Cardiac muscle cell (in vitro differentiated cells and primary cell): Measurements from ENCODE around the gene CNNM1. TPM values are rescaled to one million over a fixed set of nuclear protein-coding genes. Genes with fewer than 3 reads are reported as not detected.

ENCODE experiments used
- DNase-seq, 2 donors: peaks; one replicate each; pipeline versions ENCODE4 v3.0.0 to v3.0.0-alpha.2; 2010 to 2017; ENCODE audit warnings: low read depth in 1 of 2, low spot score in 1 of 2
- H3K27ac ChIP-seq: fragments of 200-600 bp; sonication (generic); 2 replicates; pipeline ENCODE4 v1.5.1; 2016
- H3K27me3 ChIP-seq: fragments of 200-600 bp; sonication (generic); 2 replicates; pipeline ENCODE4 v1.6.0; 2016; ENCODE audit warnings: control low read depth
- H3K36me3 ChIP-seq: fragments of 200-600 bp; sonication (generic); 2 replicates; pipeline ENCODE4 v1.5.1; 2016; ENCODE audit warnings: control low read depth
- H3K4me1 ChIP-seq: fragments of 200-600 bp; sonication (generic); 2 replicates; pipeline ENCODE4 v1.8.1; 2017; ENCODE audit warnings: low read depth, mild to moderate bottlenecking, mixed run types
- H3K4me3 ChIP-seq: fragments of 200-600 bp; sonication (generic); 2 replicates; pipeline ENCODE4 v1.5.1; 2016; ENCODE audit warnings: mild to moderate bottlenecking
- H3K9me3 ChIP-seq: fragments of 200-600 bp; sonication (generic); 2 replicates; pipeline ENCODE4 v1.5.1; 2017; ENCODE audit warnings: low read depth, mild to moderate bottlenecking, control low read depth
- polyA plus RNA-seq: library from polyadenylated mRNA; unstranded; fragments of >200 nt; fragmentation: Nextera tagmentation; extraction: Ambion mirVana; gene quantifications from 2 replicates; pipeline ENCODE4 v1.2.1, GENCODE V29; 2016
- total RNA-seq: library from RNA; depleted of rRNA; stranded (reverse); fragments of >200 nt; gene quantifications from 2 replicates; pipeline ENCODE4 v1.2.3, GENCODE V29; 2016
- TF ChIP-seq, protein P1 (sequence below): IDR thresholded peaks from 2 replicates; pipeline ENCODE4 v1.5.1; 2012; ENCODE audit warnings: low read depth, mild to moderate bottlenecking, low read length

Gene CNNM1
- total and polyA plus RNA-seq, 2 experiments from 2014 or later: 1.7 to 2.8 TPM

DNA sequence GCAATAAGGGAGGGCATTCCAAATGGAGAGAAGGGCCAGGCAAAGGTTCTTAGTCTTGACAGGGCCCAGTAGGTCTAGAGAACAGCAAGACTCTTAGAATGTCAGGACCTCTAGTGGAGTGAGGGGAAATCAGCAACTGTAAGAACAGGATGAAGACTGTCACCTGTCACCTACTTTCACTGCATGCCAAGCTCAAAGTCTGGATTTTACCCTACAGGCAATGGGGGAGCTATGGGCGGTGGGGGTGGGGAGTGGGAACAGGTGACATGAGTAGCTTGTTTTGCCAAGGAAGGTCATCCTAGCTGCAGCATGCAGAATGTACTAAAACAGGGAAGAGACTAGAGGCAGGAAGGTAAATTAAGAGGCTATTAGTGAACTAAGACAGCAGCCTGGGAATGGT is 82.9 kb downstream of the CNNM1 start:
- TF ChIP-seq, protein P1, sequence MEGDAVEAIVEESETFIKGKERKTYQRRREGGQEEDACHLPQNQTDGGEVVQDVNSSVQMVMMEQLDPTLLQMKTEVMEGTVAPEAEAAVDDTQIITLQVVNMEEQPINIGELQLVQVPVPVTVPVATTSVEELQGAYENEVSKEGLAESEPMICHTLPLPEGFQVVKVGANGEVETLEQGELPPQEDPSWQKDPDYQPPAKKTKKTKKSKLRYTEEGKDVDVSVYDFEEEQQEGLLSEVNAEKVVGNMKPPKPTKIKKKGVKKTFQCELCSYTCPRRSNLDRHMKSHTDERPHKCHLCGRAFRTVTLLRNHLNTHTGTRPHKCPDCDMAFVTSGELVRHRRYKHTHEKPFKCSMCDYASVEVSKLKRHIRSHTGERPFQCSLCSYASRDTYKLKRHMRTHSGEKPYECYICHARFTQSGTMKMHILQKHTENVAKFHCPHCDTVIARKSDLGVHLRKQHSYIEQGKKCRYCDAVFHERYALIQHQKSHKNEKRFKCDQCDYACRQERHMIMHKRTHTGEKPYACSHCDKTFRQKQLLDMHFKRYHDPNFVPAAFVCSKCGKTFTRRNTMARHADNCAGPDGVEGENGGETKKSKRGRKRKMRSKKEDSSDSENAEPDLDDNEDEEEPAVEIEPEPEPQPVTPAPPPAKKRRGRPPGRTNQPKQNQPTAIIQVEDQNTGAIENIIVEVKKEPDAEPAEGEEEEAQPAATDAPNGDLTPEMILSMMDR: no peak
- no peak for DNase-seq
- Histone ChIP-seq H3K4me1 (peaks cover 3% of the 10 kb centered on the region), H3K36me3 (no peaks in the 10 kb centered on the region), H3K27ac (peak overlapping the region; percentile 27), H3K27me3 (no peaks in the 10 kb centered on the region), H3K4me3 (no peak overlapping the region), H3K9me3 (no peaks in the 10 kb centered on the region)

DNA sequence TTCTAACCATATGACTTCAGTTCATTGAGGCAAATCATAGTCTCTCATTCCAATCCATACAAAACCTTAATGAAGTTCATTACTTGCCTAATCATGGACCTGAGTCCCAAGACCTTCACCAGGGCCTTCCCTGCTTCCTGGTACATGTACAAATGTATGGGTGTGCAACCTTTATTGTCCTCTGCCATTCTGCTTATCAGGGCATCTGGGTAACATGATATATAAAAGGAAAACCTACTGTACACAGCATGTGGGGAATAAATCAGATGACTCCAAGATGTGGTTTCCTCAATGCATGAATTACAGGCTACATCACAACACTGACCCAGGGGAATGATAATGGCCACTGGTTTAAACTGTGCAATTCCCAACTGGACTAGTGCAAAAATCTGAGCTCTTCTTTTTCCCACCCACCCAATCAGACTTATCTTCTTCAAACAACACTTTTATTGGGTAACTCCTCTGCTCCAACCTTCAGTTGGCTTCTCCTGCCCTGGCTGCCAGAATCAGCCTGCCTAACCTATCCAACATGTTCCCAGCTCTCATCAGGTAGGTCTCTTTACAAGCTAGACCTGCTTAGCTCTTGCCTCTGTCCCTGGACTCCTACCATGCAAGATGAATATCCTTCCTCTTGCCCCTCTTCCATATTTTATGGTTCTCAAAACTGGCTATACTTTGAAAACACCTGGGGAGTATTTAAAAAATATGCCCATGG is 89.9 kb downstream of the CNNM1 start:
- Histone ChIP-seq H3K9me3 (no peaks in the 10 kb centered on the region), H3K27ac (no peak overlapping the region), H3K4me3 (no peak overlapping the region), H3K36me3 (peaks cover 23% of the 10 kb centered on the region), H3K27me3 (no peaks in the 10 kb centered on the region), H3K4me1 (peaks cover 4% of the 10 kb centered on the region)
- DNase-seq: no peak
- TF ChIP-seq, protein P1: no peak

DNA sequence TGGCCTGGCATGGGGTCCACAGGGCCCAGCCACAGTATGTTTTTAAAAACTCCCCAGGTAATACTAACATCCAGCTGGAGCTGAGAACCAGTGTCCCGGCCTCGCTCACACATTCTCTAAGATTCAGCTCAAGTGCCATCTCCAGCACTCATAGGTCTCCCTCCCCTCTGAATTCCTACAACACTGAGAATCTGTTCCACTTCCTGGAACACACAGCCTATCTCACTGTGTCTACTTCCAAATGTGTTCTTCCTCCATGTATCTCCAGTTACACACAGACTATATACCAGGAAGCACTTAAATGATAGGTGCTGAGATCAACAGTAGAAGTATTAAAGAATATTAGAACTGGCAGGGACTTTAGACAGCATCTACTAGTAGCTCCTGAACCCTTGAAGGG is 90.5 kb downstream of the CNNM1 start:
- Histone ChIP-seq H3K36me3 (peaks cover 23% of the 10 kb centered on the region), H3K9me3 (no peaks in the 10 kb centered on the region), H3K4me3 (no peak overlapping the region), H3K27me3 (no peaks in the 10 kb centered on the region), H3K27ac (no peak overlapping the region), H3K4me1 (peaks cover 4% of the 10 kb centered on the region)
- TF ChIP-seq, protein P1: no peak
- no peak for DNase-seq

DNA sequence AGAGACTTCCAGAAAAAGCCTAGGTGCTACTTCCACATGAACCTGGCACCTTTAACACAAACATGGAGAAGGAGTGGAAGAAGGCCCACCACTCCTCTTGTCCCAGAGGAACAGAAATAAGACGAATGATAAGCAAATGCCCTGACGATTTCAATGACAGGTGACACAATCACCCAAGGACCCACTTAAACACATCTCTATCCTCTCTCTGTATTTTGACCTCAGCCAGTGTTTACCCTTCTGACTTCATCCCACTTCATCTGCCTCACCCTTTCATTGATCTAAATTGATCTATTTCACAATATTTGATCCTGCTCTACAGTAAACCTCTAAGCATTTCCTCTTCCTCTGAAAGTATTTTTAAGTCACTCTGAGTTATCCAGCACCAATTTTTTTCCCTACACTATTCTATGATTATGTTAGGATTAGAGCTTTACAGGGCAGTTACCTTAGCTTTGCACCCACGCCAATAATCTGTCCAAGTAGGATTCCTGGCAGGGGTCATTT is 92.1 kb downstream of the CNNM1 start:
- no peaks in the 10 kb centered on the region for H3K9me3 ChIP-seq
- TF ChIP-seq, protein P1: no peak
- H3K4me1 ChIP-seq: peaks cover 4% of the 10 kb centered on the region
- no peak for DNase-seq
- no peak overlapping the region for H3K27ac ChIP-seq
- H3K4me3 ChIP-seq: no peak overlapping the region
- no peaks in the 10 kb centered on the region for H3K27me3 ChIP-seq
- H3K36me3 ChIP-seq: peaks cover 29% of the 10 kb centered on the region

DNA sequence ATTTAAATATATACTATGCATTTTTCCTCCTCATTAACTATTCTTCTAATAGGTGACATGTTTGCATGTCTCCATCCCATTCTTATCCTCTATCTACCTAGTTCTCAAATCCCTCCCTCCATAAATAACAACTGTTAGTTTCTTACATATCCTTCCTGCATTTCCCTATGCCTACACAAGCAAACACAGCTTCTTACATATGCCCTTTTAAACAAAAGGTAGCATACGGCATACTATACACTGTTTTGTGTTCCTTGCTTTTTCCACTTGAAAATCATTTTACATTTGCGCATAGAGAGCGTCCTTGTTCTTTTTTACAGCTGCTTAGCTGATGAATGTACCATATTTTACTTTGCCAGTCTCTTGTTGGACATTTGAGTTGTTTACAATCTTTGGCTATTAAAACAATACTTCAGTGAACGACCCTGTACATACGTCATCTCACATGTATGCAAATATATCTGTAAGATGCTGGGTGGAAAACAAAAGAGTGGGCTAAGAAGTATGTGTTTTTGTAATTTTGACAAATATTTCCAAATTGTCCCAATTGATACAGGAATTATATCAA is 93.5 kb downstream of the CNNM1 start:
- Histone ChIP-seq H3K27me3 (no peaks in the 10 kb centered on the region), H3K9me3 (no peaks in the 10 kb centered on the region), H3K4me3 (no peak overlapping the region), H3K36me3 (peaks cover 29% of the 10 kb centered on the region), H3K4me1 (peaks cover 4% of the 10 kb centered on the region), H3K27ac (no peak overlapping the region)
- TF ChIP-seq, protein P1: no peak
- no peak for DNase-seq
